Osteoblast (primary cell): ENCODE data around the gene EXOSC2. TPM values are rescaled to one million over a fixed set of nuclear protein-coding genes. Genes with fewer than 3 reads are reported as not detected.

Experiments
- DNase-seq: peaks from one replicate; pipeline ENCODE4 v3.0.0; 2011; ENCODE audit warnings: low spot score, mixed read lengths; ENCODE audit not compliant: insufficient read length; ENCODE audit errors: missing footprints
- H2AFZ ChIP-seq: 2 replicates; pipeline ENCODE4 v1.6.0; 2011; ENCODE audit warnings: mild to moderate bottlenecking, low read length
- H3K27ac ChIP-seq: 2 replicates; pipeline ENCODE4 v1.5.1; 2011; ENCODE audit warnings: mild to moderate bottlenecking, low read depth, low read length, moderate library complexity
- H3K27me3 ChIP-seq: 2 replicates; pipeline ENCODE4 v1.6.0; 2012; ENCODE audit warnings: mild to moderate bottlenecking, control low read depth, inconsistent platforms, low read length, moderate library complexity; ENCODE audit not compliant: insufficient read depth
- H3K36me3 ChIP-seq: 2 replicates; pipeline ENCODE4 v1.5.1; 2011; ENCODE audit warnings: mild to moderate bottlenecking, low read length, control low read depth, moderate library complexity; ENCODE audit not compliant: insufficient read depth
- H3K4me1 ChIP-seq: 2 replicates; pipeline ENCODE4 v1.5.1; 2011; ENCODE audit warnings: mild to moderate bottlenecking, low read length, control low read depth, moderate library complexity; ENCODE audit not compliant: insufficient read depth
- H3K4me2 ChIP-seq: 2 replicates; pipeline ENCODE4 v1.6.0; 2011; ENCODE audit warnings: mild to moderate bottlenecking, low read length; ENCODE audit not compliant: insufficient read depth
- H3K4me3 ChIP-seq: fragments of 200-600 bp; sonication (generic); 3 replicates; pipeline ENCODE4 v1.5.1; 2012; ENCODE audit warnings: mild to moderate bottlenecking, low read length, inconsistent platforms; ENCODE audit not compliant: insufficient read depth
- H3K79me2 ChIP-seq: 2 replicates; pipeline ENCODE4 v1.6.0; 2012; ENCODE audit warnings: mild to moderate bottlenecking, low read length, control low read depth, inconsistent platforms; ENCODE audit not compliant: insufficient read depth
- H3K9me3 ChIP-seq: 2 replicates; pipeline ENCODE4 v1.5.1; 2011; ENCODE audit warnings: low read depth, low read length, control low read depth
- H4K20me1 ChIP-seq: 2 replicates; pipeline ENCODE4 v1.6.0; 2012; ENCODE audit warnings: mild to moderate bottlenecking, low read length, control low read depth; ENCODE audit not compliant: insufficient read depth
- total RNA-seq: library from RNA; depleted of rRNA; stranded (reverse); fragments of >200 nt; gene quantifications from 2 replicates; pipeline ENCODE4 v1.2.3, GENCODE V29; 2012
- TF ChIP-seq, protein P1 (sequence below): IDR thresholded peaks from 2 replicates; pipeline ENCODE4 v1.5.1; 2011; ENCODE audit warnings: mild to moderate bottlenecking, low read depth, low read length, moderate library complexity; ENCODE audit errors: extremely low read depth

The EXOSC2 gene
- total RNA-seq, 1 donor, result 22.1 TPM

DNA sequence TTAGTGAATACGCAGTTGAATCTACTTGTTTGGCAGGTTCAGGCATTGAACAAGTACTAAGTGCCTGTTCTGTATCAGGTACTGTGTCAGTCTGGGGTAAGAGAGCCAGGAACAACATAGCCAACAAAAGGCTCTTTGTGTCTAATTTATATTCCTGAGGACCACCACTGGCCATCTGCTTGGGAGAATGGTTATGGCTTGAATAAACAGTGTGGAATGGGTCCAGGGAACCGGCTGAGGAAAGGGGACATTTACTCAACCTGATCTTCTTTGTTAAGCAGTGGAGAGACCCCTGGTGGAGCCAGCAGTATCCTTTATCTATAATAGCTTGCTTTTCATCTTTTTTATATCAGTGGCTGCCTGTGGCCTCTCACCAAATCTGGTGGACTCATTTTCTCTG, 38.6 kb downstream of the EXOSC2 start:
- Histone ChIP-seq H3K27ac (peak overlapping the region; percentile 39), H3K4me1 (peaks cover 21% of the 10 kb centered on the region), H3K36me3 (no peaks in the 10 kb centered on the region), H2AFZ (no peak overlapping the region), H3K4me3 (no peak overlapping the region), H4K20me1 (peaks cover 10% of the 10 kb centered on the region), H3K79me2 (peaks cover 72% of the 10 kb centered on the region), H3K27me3 (no peaks in the 10 kb centered on the region), H3K4me2 (no peak overlapping the region), H3K9me3 (no peaks in the 10 kb centered on the region)
- TF ChIP-seq, protein P1, sequence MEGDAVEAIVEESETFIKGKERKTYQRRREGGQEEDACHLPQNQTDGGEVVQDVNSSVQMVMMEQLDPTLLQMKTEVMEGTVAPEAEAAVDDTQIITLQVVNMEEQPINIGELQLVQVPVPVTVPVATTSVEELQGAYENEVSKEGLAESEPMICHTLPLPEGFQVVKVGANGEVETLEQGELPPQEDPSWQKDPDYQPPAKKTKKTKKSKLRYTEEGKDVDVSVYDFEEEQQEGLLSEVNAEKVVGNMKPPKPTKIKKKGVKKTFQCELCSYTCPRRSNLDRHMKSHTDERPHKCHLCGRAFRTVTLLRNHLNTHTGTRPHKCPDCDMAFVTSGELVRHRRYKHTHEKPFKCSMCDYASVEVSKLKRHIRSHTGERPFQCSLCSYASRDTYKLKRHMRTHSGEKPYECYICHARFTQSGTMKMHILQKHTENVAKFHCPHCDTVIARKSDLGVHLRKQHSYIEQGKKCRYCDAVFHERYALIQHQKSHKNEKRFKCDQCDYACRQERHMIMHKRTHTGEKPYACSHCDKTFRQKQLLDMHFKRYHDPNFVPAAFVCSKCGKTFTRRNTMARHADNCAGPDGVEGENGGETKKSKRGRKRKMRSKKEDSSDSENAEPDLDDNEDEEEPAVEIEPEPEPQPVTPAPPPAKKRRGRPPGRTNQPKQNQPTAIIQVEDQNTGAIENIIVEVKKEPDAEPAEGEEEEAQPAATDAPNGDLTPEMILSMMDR, result no peak
- DNase-seq, result no peak

GRCh38 chr9:130732793-130733221, 39.2 kb downstream of the EXOSC2 start:
- Histone ChIP-seq H3K4me3 (no peak overlapping the region), H2AFZ (no peak overlapping the region), H3K4me1 (peaks cover 21% of the 10 kb centered on the region), H3K79me2 (peaks cover 73% of the 10 kb centered on the region), H4K20me1 (peaks cover 10% of the 10 kb centered on the region), H3K4me2 (no peak overlapping the region), H3K36me3 (no peaks in the 10 kb centered on the region), H3K9me3 (no peaks in the 10 kb centered on the region), H3K27ac (peak overlapping the region; percentile 39), H3K27me3 (no peaks in the 10 kb centered on the region)
- peak; percentile 77 for DNase-seq
- TF ChIP-seq, protein P1, result no peak

DNA sequence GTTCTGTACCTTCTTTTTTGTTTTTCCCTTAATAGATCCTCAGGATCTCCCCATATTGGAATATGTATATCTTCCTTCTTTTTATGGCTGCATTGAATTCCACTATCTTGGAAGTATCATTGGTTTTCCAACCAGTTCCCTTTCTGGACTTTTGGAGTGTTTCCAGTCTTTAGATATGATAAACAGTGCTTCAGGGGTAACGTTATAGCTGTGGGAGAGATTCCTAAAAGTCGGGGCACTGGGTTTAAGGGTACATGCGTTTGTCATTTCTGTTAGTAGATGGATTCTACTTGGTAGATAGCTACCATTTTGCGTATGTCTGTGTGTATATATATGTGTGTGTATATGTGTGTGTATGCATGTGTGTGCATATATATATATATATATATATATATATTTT, 42.0 kb downstream of the EXOSC2 start:
- Histone ChIP-seq H3K27me3 (no peaks in the 10 kb centered on the region), H4K20me1 (peaks cover 10% of the 10 kb centered on the region), H3K79me2 (peaks cover 82% of the 10 kb centered on the region), H3K27ac (no peak overlapping the region), H3K4me1 (peaks cover 6% of the 10 kb centered on the region), H3K4me3 (no peak overlapping the region), H3K4me2 (no peak overlapping the region), H2AFZ (no peak overlapping the region), H3K36me3 (no peaks in the 10 kb centered on the region), H3K9me3 (no peaks in the 10 kb centered on the region)
- DNase-seq, result no peak
- TF ChIP-seq, protein P1, result no peak

DNA sequence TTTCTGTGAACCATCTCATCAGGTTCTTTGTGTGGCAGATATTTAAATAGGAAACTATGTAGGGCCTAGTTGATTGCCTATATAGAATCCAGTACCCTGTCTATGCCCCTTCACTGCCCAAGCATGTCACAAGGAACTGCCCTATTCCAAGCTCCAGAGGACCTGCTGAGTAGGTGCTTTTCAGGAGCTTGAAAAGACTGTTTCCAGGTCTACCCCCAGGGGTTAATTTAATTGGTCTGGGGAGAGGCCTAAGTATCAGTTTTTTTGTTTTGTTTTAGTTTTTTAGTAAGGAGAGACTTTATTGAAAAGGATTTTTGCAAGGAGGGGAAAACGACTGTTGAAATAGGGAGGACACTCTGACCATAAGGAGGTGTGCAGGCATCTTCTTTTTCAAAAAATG, 43.3 kb downstream of the EXOSC2 start:
- Histone ChIP-seq H2AFZ (no peak overlapping the region), H4K20me1 (peaks cover 10% of the 10 kb centered on the region), H3K36me3 (no peaks in the 10 kb centered on the region), H3K9me3 (no peaks in the 10 kb centered on the region), H3K27ac (no peak overlapping the region), H3K27me3 (no peaks in the 10 kb centered on the region), H3K4me1 (peaks cover 7% of the 10 kb centered on the region), H3K4me2 (no peak overlapping the region), H3K79me2 (peaks cover 86% of the 10 kb centered on the region), H3K4me3 (no peak overlapping the region)
- TF ChIP-seq, protein P1, result no peak
- no peak for DNase-seq
